ENCODE results near the gene FLOT1.

Gene FLOT1

GRCh38 chr6:30738532-30738931, 4.0 kb downstream of the FLOT1 start:
- H3K79me2 ChIP-seq (ENCODE audit: insufficient read depth, low read length) = no peaks in the 10 kb centered on the region
- H3K4me3 ChIP-seq (ENCODE audit: low read depth, low read length, poor library complexity, severe bottlenecking) = no peak overlapping the region
- no peak overlapping the region for H2AFZ ChIP-seq (ENCODE audit: low read length)
- no peak overlapping the region for H3K4me2 ChIP-seq (ENCODE audit: low read length)
- no peaks in the 10 kb centered on the region for H3K9me2 ChIP-seq (ENCODE audit: low read depth, low read length)
- no peaks in the 10 kb centered on the region for H3F3A ChIP-seq (ENCODE audit: insufficient read depth, low read length)
- no peak for TF ChIP-seq EZH2 (IDR thresholded peaks at IDR 0.05; ENCODE audit: borderline replicate concordance, low read length)
- TF ChIP-seq CTCF (IDR thresholded peaks at IDR 0.05; ENCODE audit: low read length) = no peak
- peaks cover 52% of the 10 kb centered on the region for H3K36me3 ChIP-seq (ENCODE audit: insufficient read depth, low read length)
- H3K4me1 ChIP-seq (ENCODE audit: insufficient read depth, low read length, severe bottlenecking) = peaks cover 30% of the 10 kb centered on the region
- no peaks in the 10 kb centered on the region for H3K27me3 ChIP-seq (ENCODE audit: insufficient read depth, low read length)
- H4K20me1 ChIP-seq (ENCODE audit: insufficient read depth, low read length) = no peaks in the 10 kb centered on the region
- no peaks in the 10 kb centered on the region for H3K9me3 ChIP-seq (ENCODE audit: low read length)
- no peak overlapping the region for H3K9ac ChIP-seq (ENCODE audit: low read length)
- no peak overlapping the region for H3K27ac ChIP-seq (ENCODE audit: low read depth, low read length, poor library complexity, severe bottlenecking)

- H3K4me1 ChIP-seq (ENCODE audit: insufficient read depth, low read length, severe bottlenecking) = peaks cover 24% of the 10 kb centered on the region
- no peak overlapping the region for H3K4me3 ChIP-seq (ENCODE audit: low read depth, low read length, poor library complexity, severe bottlenecking)
- TF ChIP-seq CTCF (IDR thresholded peaks at IDR 0.05; ENCODE audit: low read length) = no peak
- no peak for TF ChIP-seq EZH2 (IDR thresholded peaks at IDR 0.05; ENCODE audit: borderline replicate concordance, low read length)
- peak overlapping the region; percentile 46 for H3K27ac ChIP-seq (ENCODE audit: low read depth, low read length, poor library complexity, severe bottlenecking)
- H2AFZ ChIP-seq (ENCODE audit: low read length) = no peak overlapping the region
- no peaks in the 10 kb centered on the region for H4K20me1 ChIP-seq (ENCODE audit: insufficient read depth, low read length)
- no peaks in the 10 kb centered on the region for H3K27me3 ChIP-seq (ENCODE audit: insufficient read depth, low read length)
- H3K9ac ChIP-seq (ENCODE audit: low read length) = no peak overlapping the region
- H3K79me2 ChIP-seq (ENCODE audit: insufficient read depth, low read length) = no peaks in the 10 kb centered on the region
- H3K9me3 ChIP-seq (ENCODE audit: low read length) = no peaks in the 10 kb centered on the region
- no peak overlapping the region; the same call in 1 of the 2 replicates for H3K4me2 ChIP-seq (ENCODE audit: low read length)
- H3K9me2 ChIP-seq (ENCODE audit: low read depth, low read length) = no peaks in the 10 kb centered on the region
- H3K36me3 ChIP-seq (ENCODE audit: insufficient read depth, low read length) = peaks cover 55% of the 10 kb centered on the region
- no peaks in the 10 kb centered on the region for H3F3A ChIP-seq (ENCODE audit: insufficient read depth, low read length)
Measured at GRCh38 chr6:30735668-30736314, 6.7 kb downstream of the FLOT1 start.

- TF ChIP-seq CTCF (IDR thresholded peaks at IDR 0.05; ENCODE audit: low read length) (no peak), EZH2 (IDR thresholded peaks at IDR 0.05; ENCODE audit: borderline replicate concordance, low read length) (no peak)
- Histone ChIP-seq H3K4me3 (ENCODE audit: low read depth, low read length, poor library complexity, severe bottlenecking) (no peak overlapping the region), H4K20me1 (ENCODE audit: insufficient read depth, low read length) (no peaks in the 10 kb centered on the region), H3K36me3 (ENCODE audit: insufficient read depth, low read length) (peaks cover 42% of the 10 kb centered on the region; the same call in 1 of the 2 replicates), H3K27ac (ENCODE audit: low read depth, low read length, poor library complexity, severe bottlenecking) (no peak overlapping the region), H3F3A (ENCODE audit: insufficient read depth, low read length) (peaks cover 5% of the 10 kb centered on the region), H3K4me2 (ENCODE audit: low read length) (no peak overlapping the region), H3K9ac (ENCODE audit: low read length) (no peak overlapping the region), H3K79me2 (ENCODE audit: insufficient read depth, low read length) (no peaks in the 10 kb centered on the region), H3K4me1 (ENCODE audit: insufficient read depth, low read length, severe bottlenecking) (peaks cover 29% of the 10 kb centered on the region), H2AFZ (ENCODE audit: low read length) (no peak overlapping the region), H3K9me2 (ENCODE audit: low read depth, low read length) (no peaks in the 10 kb centered on the region), H3K9me3 (ENCODE audit: low read length) (no peaks in the 10 kb centered on the region), H3K27me3 (ENCODE audit: insufficient read depth, low read length) (no peaks in the 10 kb centered on the region)
Measured at GRCh38 chr6:30732237-30732943, 10.1 kb downstream of the FLOT1 start.

All from OCI-LY1 (cell line).